GM12891 (cell line): ENCODE results near the gene KCNMB4.

ENCODE experiments used
- PAX5 ChIP-seq: IDR thresholded peaks from 2 replicates; pipeline ENCODE4 v1.6.1; 2011; ENCODE audit warnings: low read length, moderate library complexity, mild to moderate bottlenecking; ENCODE audit not compliant: insufficient read depth, severe bottlenecking
- POLR2A ChIP-seq: IDR thresholded peaks from 2 replicates; pipeline ENCODE4 v1.6.1; 2011; ENCODE audit warnings: low read depth, low read length, control low read depth
- POLR2AphosphoS5 ChIP-seq: IDR thresholded peaks from 2 replicates; pipeline ENCODE4 v1.6.1; 2011; ENCODE audit warnings: low read depth, low read length, control low read depth
- SPI1 ChIP-seq: IDR thresholded peaks from 2 replicates; pipeline ENCODE4 v1.6.1; 2011; ENCODE audit warnings: low read depth, low read length, control low read depth
- TAF1 ChIP-seq: IDR thresholded peaks from 2 replicates; pipeline ENCODE4 v1.6.1; 2011; ENCODE audit warnings: low read depth, low read length, control low read depth

- TF ChIP-seq POLR2A (no peak), POLR2AphosphoS5 (no peak), TAF1 (no peak), SPI1 (no peak), PAX5 (no peak)
Measured at GRCh38 chr12:70332236-70332635, 33.9 kb upstream of the KCNMB4 start.
